ENCODE results near the gene CACNB3. TPM values are rescaled to one million over a fixed set of nuclear protein-coding genes. Genes with fewer than 3 reads are reported as not detected.

The CACNB3 gene
- total RNA-seq, 1 donor from 2014 or later, result 56.3 TPM

DNA sequence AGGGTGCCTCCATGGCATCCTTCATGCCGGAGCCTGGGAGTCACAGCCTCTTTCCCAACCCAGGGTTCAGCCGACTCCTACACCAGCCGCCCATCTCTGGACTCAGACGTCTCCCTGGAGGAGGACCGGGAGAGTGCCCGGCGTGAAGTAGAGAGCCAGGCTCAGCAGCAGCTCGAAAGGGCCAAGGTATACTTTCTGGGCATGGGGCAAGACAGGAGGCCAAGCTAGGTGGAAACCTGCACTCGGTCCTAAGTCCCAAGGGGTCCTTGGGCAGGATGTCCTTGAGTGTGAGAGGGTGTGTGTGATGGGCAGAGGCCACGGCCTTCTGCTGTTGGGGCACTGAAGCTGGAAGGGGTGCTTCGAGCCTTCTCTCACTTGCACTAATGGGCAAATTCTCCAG lies 5.0 kb downstream of the CACNB3 start:
- no peak overlapping the region for H3K4me3 Mint-ChIP-seq
- peaks cover 12% of the 10 kb centered on the region for H3K4me1 Mint-ChIP-seq (ENCODE audit: unreplicated experiment)
- H3K27ac Mint-ChIP-seq, result no peak overlapping the region
- DNase-seq (ENCODE audit: extremely low spot score, unreplicated experiment), result no peak
- no peaks in the 10 kb centered on the region for H3K27me3 Mint-ChIP-seq
- H3K9me3 Mint-ChIP-seq, result no peaks in the 10 kb centered on the region
- TF ChIP-seq, protein P1, sequence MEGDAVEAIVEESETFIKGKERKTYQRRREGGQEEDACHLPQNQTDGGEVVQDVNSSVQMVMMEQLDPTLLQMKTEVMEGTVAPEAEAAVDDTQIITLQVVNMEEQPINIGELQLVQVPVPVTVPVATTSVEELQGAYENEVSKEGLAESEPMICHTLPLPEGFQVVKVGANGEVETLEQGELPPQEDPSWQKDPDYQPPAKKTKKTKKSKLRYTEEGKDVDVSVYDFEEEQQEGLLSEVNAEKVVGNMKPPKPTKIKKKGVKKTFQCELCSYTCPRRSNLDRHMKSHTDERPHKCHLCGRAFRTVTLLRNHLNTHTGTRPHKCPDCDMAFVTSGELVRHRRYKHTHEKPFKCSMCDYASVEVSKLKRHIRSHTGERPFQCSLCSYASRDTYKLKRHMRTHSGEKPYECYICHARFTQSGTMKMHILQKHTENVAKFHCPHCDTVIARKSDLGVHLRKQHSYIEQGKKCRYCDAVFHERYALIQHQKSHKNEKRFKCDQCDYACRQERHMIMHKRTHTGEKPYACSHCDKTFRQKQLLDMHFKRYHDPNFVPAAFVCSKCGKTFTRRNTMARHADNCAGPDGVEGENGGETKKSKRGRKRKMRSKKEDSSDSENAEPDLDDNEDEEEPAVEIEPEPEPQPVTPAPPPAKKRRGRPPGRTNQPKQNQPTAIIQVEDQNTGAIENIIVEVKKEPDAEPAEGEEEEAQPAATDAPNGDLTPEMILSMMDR (conservative IDR thresholded peaks at IDR 0.05), result no peak
- peaks cover 10% of the 10 kb centered on the region for H3K36me3 Mint-ChIP-seq

DNA sequence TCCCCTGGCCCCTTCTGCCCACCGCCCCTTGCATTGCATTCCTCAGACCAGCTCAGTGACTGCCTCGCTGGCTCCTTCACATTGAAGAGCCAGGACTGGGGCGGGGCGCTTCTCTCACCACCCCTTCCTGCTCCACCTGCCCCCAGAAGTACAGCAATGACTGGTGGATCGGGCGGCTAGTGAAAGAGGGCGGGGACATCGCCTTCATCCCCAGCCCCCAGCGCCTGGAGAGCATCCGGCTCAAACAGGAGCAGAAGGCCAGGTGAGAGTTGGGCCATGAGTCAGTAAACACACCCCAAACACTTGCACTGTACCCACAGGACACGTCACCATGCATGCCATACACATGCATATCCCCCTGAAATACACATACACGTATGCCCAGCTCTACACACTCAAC lies 5.8 kb downstream of the CACNB3 start:
- Mint-ChIP-seq H3K27me3 (no peaks in the 10 kb centered on the region), H3K27ac (no peak overlapping the region), H3K4me1 (ENCODE audit: unreplicated experiment) (peaks cover 10% of the 10 kb centered on the region), H3K4me3 (no peak overlapping the region), H3K9me3 (no peaks in the 10 kb centered on the region), H3K36me3 (peaks cover 10% of the 10 kb centered on the region)
- TF ChIP-seq, protein P1 (conservative IDR thresholded peaks at IDR 0.05), result no peak
- no peak for DNase-seq (ENCODE audit: extremely low spot score, unreplicated experiment)

DNA sequence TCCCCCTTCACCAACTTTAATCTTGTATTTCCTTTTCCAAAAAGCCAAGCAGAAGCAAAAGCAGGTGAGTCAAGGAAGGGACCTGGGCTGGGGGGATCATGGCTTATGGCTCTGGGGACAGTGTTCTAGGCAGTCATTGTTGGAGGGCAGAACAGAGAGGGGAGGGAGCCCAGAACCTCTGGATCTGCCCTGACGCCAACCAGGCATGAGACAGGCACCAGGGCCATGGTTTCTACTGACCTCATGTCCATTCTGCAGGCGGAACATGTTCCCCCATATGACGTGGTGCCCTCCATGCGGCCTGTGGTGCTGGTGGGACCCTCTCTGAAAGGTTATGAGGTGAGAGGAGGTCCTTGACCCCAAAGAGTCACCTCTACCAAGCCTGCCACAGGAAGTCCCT lies 6.6 kb downstream of the CACNB3 start:
- H3K4me1 Mint-ChIP-seq (ENCODE audit: unreplicated experiment), result peaks cover 2% of the 10 kb centered on the region
- no peak overlapping the region for H3K4me3 Mint-ChIP-seq
- DNase-seq (ENCODE audit: extremely low spot score, unreplicated experiment), result no peak
- TF ChIP-seq, protein P1 (conservative IDR thresholded peaks at IDR 0.05), result no peak
- peaks cover 14% of the 10 kb centered on the region for H3K36me3 Mint-ChIP-seq
- H3K27ac Mint-ChIP-seq, result no peak overlapping the region
- no peaks in the 10 kb centered on the region for H3K27me3 Mint-ChIP-seq
- no peaks in the 10 kb centered on the region for H3K9me3 Mint-ChIP-seq

DNA sequence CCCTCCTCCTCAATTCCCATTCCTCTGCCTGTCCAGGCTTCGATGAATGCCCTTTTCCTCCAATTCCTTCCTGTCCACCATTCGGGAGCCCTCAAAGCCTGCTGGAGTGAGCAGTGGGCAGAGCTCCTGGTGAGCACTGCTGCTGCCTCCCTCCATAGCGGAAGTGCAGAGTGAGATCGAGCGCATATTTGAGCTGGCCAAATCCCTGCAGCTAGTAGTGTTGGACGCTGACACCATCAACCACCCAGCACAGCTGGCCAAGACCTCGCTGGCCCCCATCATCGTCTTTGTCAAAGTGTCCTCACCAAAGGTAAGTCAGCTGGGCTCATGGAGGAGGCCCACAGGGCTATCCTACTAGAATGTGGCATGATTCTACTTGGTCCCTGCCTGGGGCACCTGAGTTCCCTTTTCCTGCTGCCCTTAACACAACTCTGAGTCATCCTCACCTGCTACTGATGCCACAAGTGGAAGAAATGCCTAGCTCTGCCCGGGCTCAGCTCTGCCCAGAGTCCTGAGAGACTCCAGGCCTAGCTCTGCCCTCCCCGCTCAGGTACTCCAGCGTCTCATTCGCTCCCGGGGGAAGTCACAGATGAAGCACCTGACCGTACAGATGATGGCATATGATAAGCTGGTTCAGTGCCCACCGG lies 8.0 kb downstream of the CACNB3 start:
- TF ChIP-seq, protein P1 (conservative IDR thresholded peaks at IDR 0.05), result no peak
- Mint-ChIP-seq H3K9me3 (no peaks in the 10 kb centered on the region), H3K36me3 (peaks cover 17% of the 10 kb centered on the region), H3K27ac (no peak overlapping the region), H3K4me1 (ENCODE audit: unreplicated experiment) (no peaks in the 10 kb centered on the region), H3K27me3 (no peaks in the 10 kb centered on the region), H3K4me3 (no peak overlapping the region)
- no peak for DNase-seq (ENCODE audit: extremely low spot score, unreplicated experiment)

- H3K4me3 Mint-ChIP-seq, result no peak overlapping the region
- H3K27ac Mint-ChIP-seq, result no peak overlapping the region
- DNase-seq (ENCODE audit: extremely low spot score, unreplicated experiment), result no peak
- H3K4me1 Mint-ChIP-seq (ENCODE audit: unreplicated experiment), result no peaks in the 10 kb centered on the region
- H3K9me3 Mint-ChIP-seq, result no peaks in the 10 kb centered on the region
- H3K27me3 Mint-ChIP-seq, result no peaks in the 10 kb centered on the region
- peaks cover 19% of the 10 kb centered on the region for H3K36me3 Mint-ChIP-seq
- TF ChIP-seq, protein P1 (conservative IDR thresholded peaks at IDR 0.05), result no peak
Measured at GRCh38 chr12:48827026-48827425, 8.7 kb downstream of the CACNB3 start.
